SK-N-SH (cell line): ENCODE results near the gene VSIG10L. TPM values are rescaled to one million over a fixed set of nuclear protein-coding genes. Genes with fewer than 3 reads are reported as not detected.

Experiments
- CTCF ChIA-PET: fragments of 300-600, 350-600 bp; formaldehyde crosslinking; extraction: SDS; loops from one replicate; lab custom pipeline; 2021; lab: Yijun Ruan, JAX
- POLR2A ChIA-PET: fragments of 350-600 bp; sonication (Branson Sonifier 250); formaldehyde crosslinking; extraction: SDS; loops from one replicate; lab custom pipeline; 2020; ENCODE audit warnings: antibody characterized with exemption, inconsistent platforms; lab: Yijun Ruan, JAX
- DNase-seq: peaks from one replicate; pipeline ENCODE4 v3.0.0; 2012
- H2AFZ ChIP-seq: fragments of 200-600 bp; sonication (generic); 2 replicates; pipeline ENCODE4 v1.8.1; 2016; ENCODE audit warnings: antibody characterized with exemption, mild to moderate bottlenecking, low read depth
- H3F3A ChIP-seq: fragments of 200-600 bp; sonication (generic); replicated peaks from 2 replicates; pipeline ENCODE3; 2016; ENCODE audit warnings: antibody characterized with exemption, mild to moderate bottlenecking; ENCODE audit not compliant: insufficient read depth
- H3K27ac ChIP-seq, 2 experiments: fragments of 200-500 bp in 1 of 2; fragments of 200-600 bp in 1 of 2; sonication (Bioruptor generic) in 1 of 2; sonication (generic), shearing (Covaris generic) in 1 of 2; 2 replicates each; pipeline versions ENCODE4 v1.5.1 to v1.6.1; 2014 to 2016; ENCODE audit warnings: low read depth in 2 of 2, inconsistent platforms in 1 of 2, low read length in 1 of 2, mild to moderate bottlenecking in 1 of 2, mixed read lengths in 1 of 2
- H3K27me3 ChIP-seq: fragments of 200-600 bp; sonication (generic), shearing (Covaris generic); 2 replicates; pipeline ENCODE4 v1.6.1; 2016; ENCODE audit warnings: mixed run types; ENCODE audit not compliant: insufficient read depth
- H3K36me3 ChIP-seq, 2 experiments: fragments of 200-500 bp in 1 of 2; fragments of 200-600 bp in 1 of 2; sonication (Bioruptor generic) in 1 of 2; sonication (generic) in 1 of 2; replicated peaks in 1 of 2; 2 replicates each; pipeline versions ENCODE3 to v1.5.1; 2014 to 2016; ENCODE audit warnings: low read length in 1 of 2, mild to moderate bottlenecking in 1 of 2; ENCODE audit not compliant: insufficient read depth in 2 of 2, control insufficient read depth in 1 of 2
- H3K4me1 ChIP-seq, 2 experiments: fragments of 200-500 bp in 1 of 2; fragments of 200-600 bp in 1 of 2; sonication (Bioruptor generic) in 1 of 2; sonication (generic), shearing (Covaris generic) in 1 of 2; 2 replicates each; pipeline versions ENCODE4 v1.5.1 to v1.6.1; 2014 to 2016; ENCODE audit warnings: low read depth in 1 of 2, low read length in 1 of 2, mixed run types in 1 of 2; ENCODE audit not compliant: insufficient read depth in 2 of 2, control insufficient read depth in 1 of 2
- H3K4me2 ChIP-seq: fragments of 200-600 bp; sonication (generic), shearing (Covaris generic); 2 replicates; pipeline ENCODE4 v1.6.1; 2017; ENCODE audit warnings: mixed run types
- H3K4me3 ChIP-seq, 2 experiments: fragments of 200-500 bp in 1 of 2; fragments of 200-600 bp in 1 of 2; sonication (Bioruptor generic) in 1 of 2; sonication (generic), shearing (Covaris generic) in 1 of 2; 2 replicates each; pipeline versions ENCODE4 v1.5.1 to v1.8.1; 2014 to 2016; ENCODE audit warnings: low read depth in 2 of 2, inconsistent platforms in 1 of 2, low read length in 1 of 2, mild to moderate bottlenecking in 1 of 2, mixed read lengths in 1 of 2, moderate library complexity in 1 of 2
- H3K79me2 ChIP-seq: fragments of 200-600 bp; sonication (generic); 2 replicates; pipeline ENCODE4 v1.8.1; 2017; ENCODE audit warnings: mild to moderate bottlenecking; ENCODE audit not compliant: insufficient read depth
- H3K9ac ChIP-seq: fragments of 200-600 bp; sonication (generic); 2 replicates; pipeline ENCODE4 v1.6.1; 2017; ENCODE audit warnings: mixed run types
- H3K9me2 ChIP-seq: fragments of 200-600 bp; sonication (generic); 2 replicates; pipeline ENCODE4 v1.6.1; 2017; ENCODE audit warnings: mixed run types
- H3K9me3 ChIP-seq: fragments of 200-600 bp; sonication (generic); 2 replicates; pipeline ENCODE4 v1.6.1; 2017; ENCODE audit warnings: mixed run types, mild to moderate bottlenecking, moderate library complexity
- H4K20me1 ChIP-seq: fragments of 200-600 bp; sonication (generic); 2 replicates; pipeline ENCODE4 v1.6.1; 2017; ENCODE audit warnings: mild to moderate bottlenecking, mixed run types; ENCODE audit not compliant: insufficient read depth
- ELF1 ChIP-seq: IDR thresholded peaks from 2 replicates; pipeline ENCODE4 v1.4.0; 2012
- EZH2phosphoT487 ChIP-seq: fragments of 200-600 bp; sonication (generic); IDR thresholded peaks from 2 replicates; pipeline ENCODE4 v1.6.1; 2017; ENCODE audit warnings: low read depth, mixed run types, mild to moderate bottlenecking, antibody characterized with exemption, moderate library complexity, borderline replicate concordance
- FOSL2 ChIP-seq: IDR thresholded peaks from 2 replicates; pipeline ENCODE4 v1.4.0; 2012; ENCODE audit warnings: low read depth, mild to moderate bottlenecking, moderate library complexity, borderline replicate concordance
- FOXM1 ChIP-seq: IDR thresholded peaks from 2 replicates; pipeline ENCODE4 v1.4.0; 2012; ENCODE audit warnings: low read depth, mild to moderate bottlenecking
- GABPA ChIP-seq: IDR thresholded peaks from 2 replicates; pipeline ENCODE4 v1.4.0; 2012; ENCODE audit warnings: low read depth, mild to moderate bottlenecking
- MXI1 ChIP-seq: IDR thresholded peaks from 2 replicates; pipeline ENCODE4 v1.6.1; 2012; ENCODE audit warnings: mild to moderate bottlenecking, low read depth, low read length, improper control_type of control experiment
- NFIC ChIP-seq: IDR thresholded peaks from 2 replicates; pipeline ENCODE4 v1.4.0; 2012; ENCODE audit warnings: borderline replicate concordance
- NRF1 ChIP-seq: IDR thresholded peaks from 2 replicates; pipeline ENCODE4 v1.6.1; 2012; ENCODE audit warnings: low read depth, mild to moderate bottlenecking, low read length
- RAD21 ChIP-seq: IDR thresholded peaks from 2 replicates; pipeline ENCODE4 v1.6.1; 2012; ENCODE audit warnings: mild to moderate bottlenecking, low read length
- RCOR1 ChIP-seq: fragments of 150-350 bp; IDR thresholded peaks from 2 replicates; pipeline ENCODE4 v1.6.1; 2017; ENCODE audit warnings: antibody characterized with exemption, low read length
- RFX5 ChIP-seq: IDR thresholded peaks from 2 replicates; pipeline ENCODE4 v1.6.1; 2012; ENCODE audit warnings: mild to moderate bottlenecking, improper control_type of control experiment, low read length
- RXRA ChIP-seq: IDR thresholded peaks from 2 replicates; pipeline ENCODE4 v1.4.0; 2012; ENCODE audit warnings: low read depth, mild to moderate bottlenecking, borderline replicate concordance
- SMC3 ChIP-seq: IDR thresholded peaks from 2 replicates; pipeline ENCODE4 v1.6.1; 2012; ENCODE audit warnings: low read depth, low read length, improper control_type of control experiment
- TAF1 ChIP-seq: IDR thresholded peaks from 2 replicates; pipeline ENCODE4 v1.6.1; 2012; ENCODE audit warnings: low read depth, mild to moderate bottlenecking, low read length, moderate library complexity, borderline replicate concordance
- TEAD4 ChIP-seq: IDR thresholded peaks from 2 replicates; pipeline ENCODE4 v1.4.0; 2012; ENCODE audit warnings: mild to moderate bottlenecking, borderline replicate concordance; ENCODE audit not compliant: insufficient read depth
- WGBS: methylation state at CpG from one replicate; pipeline ENCODE4 v1.1.6; 2017; ENCODE audit warnings: low lambda C conversion rate; 5-methylcytosine and 5-hydroxymethylcytosine counted together
- polyA plus RNA-seq, 3 experiments: library from polyadenylated mRNA; depleted of rRNA; stranded (reverse); fragments of >200 nt; gene quantifications; 2 replicates each; pipeline ENCODE4 v1.2.3, GENCODE V29; 2012
- TF ChIP-seq, protein P1 (sequence below): fragments of 150-350 bp; IDR thresholded peaks from 2 replicates; pipeline ENCODE4 v1.6.1; 2016; ENCODE audit warnings: mild to moderate bottlenecking, low read depth, low read length
- TF ChIP-seq, protein P2 (sequence below): IDR thresholded peaks from 2 replicates; pipeline ENCODE4; 2012
- TF ChIP-seq, protein P3 (sequence below): IDR thresholded peaks from 2 replicates; pipeline ENCODE4 v1.4.0; 2012; ENCODE audit warnings: low read depth, borderline replicate concordance
- TF ChIP-seq, protein P4 (sequence below): IDR thresholded peaks from 2 replicates; pipeline ENCODE4 v1.4.0; 2012; ENCODE audit warnings: low read depth, borderline replicate concordance
- TF ChIP-seq, protein P5 (sequence below): fragments of 150-350 bp; IDR thresholded peaks from 2 replicates; pipeline ENCODE4 v1.6.1; 2017; ENCODE audit warnings: antibody characterized with exemption, low read length, low read depth, borderline replicate concordance

The VSIG10L gene
- polyA plus RNA-seq, 1 of the 3 experiments (the other 2 are of a cell fraction), result 2.7 TPM

DNA sequence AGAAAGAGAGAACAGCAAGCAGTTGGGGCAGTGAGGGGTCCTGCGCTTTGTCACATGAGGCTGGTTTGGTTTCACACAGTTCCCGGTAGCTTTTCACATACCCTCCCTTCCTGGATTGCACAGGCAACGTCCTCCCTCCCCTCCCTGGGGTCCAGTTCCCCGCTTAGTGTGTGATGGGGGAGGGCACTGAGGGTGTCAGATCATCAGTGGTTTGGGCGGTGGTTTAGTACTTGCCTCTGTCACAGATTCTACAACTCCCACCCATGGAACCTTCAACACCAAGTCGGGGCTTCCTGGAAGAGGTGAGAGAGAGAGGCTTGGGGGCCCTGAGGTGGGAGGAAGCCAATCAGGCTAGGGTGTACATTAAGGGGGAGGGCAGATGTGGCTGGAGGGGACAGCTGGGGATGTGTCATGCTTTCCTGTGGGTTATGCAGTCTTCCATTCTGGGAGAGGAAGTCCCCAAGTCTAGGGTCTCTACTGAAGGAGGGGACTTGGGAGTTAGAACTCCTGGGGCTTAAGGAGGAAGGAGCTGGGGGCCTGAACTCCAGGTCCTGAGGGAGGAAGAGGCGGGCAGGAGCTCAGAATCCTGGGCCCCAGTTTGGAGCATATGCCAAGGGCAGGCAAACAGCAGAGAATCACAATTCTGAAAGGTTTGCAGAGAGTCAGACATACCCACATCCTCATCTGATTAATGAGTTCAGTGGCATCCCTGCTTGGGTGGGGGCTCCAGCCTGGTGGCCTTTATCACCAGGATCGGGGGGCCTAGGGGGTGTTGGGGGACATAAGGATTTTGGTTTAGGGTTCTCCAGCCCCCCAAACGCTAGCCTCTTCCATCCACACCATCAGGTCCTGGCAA lies 30.9 kb upstream of the VSIG10L start, which contains the start of gene NKG7:
Gene NKG7, minus strand, starts transcription at position 6 of the 856 bp plus-strand sequence. CDS start 119 bp downstream, outside the sequence.
- H3K27me3 ChIP-seq, result peaks cover 20% of the 10 kb centered on the region; the same call in 1 of the 2 replicates
- no peak within 1 kb of the TSS for H3K4me3 ChIP-seq
- no peak for TF ChIP-seq RAD21
- TF ChIP-seq GABPA, result no peak
- TF ChIP-seq SMC3, result no peak
- TF ChIP-seq NFIC, result no peak
- no peak for TF ChIP-seq TEAD4
- TF ChIP-seq RFX5, result no peak
- no peak for TF ChIP-seq RXRA
- no peak for TF ChIP-seq FOXM1
- no peak for TF ChIP-seq FOSL2
- no peak for TF ChIP-seq NRF1
- TF ChIP-seq, protein P1, sequence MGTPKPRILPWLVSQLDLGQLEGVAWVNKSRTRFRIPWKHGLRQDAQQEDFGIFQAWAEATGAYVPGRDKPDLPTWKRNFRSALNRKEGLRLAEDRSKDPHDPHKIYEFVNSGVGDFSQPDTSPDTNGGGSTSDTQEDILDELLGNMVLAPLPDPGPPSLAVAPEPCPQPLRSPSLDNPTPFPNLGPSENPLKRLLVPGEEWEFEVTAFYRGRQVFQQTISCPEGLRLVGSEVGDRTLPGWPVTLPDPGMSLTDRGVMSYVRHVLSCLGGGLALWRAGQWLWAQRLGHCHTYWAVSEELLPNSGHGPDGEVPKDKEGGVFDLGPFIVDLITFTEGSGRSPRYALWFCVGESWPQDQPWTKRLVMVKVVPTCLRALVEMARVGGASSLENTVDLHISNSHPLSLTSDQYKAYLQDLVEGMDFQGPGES, result no peak
- no peak for TF ChIP-seq RCOR1
- no peak for TF ChIP-seq EZH2phosphoT487
- TF ChIP-seq, protein P2, sequence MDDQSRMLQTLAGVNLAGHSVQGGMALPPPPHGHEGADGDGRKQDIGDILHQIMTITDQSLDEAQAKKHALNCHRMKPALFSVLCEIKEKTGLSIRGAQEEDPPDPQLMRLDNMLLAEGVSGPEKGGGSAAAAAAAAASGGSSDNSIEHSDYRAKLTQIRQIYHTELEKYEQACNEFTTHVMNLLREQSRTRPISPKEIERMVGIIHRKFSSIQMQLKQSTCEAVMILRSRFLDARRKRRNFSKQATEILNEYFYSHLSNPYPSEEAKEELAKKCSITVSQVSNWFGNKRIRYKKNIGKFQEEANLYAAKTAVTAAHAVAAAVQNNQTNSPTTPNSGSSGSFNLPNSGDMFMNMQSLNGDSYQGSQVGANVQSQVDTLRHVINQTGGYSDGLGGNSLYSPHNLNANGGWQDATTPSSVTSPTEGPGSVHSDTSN, result no peak
- TF ChIP-seq, protein P3, sequence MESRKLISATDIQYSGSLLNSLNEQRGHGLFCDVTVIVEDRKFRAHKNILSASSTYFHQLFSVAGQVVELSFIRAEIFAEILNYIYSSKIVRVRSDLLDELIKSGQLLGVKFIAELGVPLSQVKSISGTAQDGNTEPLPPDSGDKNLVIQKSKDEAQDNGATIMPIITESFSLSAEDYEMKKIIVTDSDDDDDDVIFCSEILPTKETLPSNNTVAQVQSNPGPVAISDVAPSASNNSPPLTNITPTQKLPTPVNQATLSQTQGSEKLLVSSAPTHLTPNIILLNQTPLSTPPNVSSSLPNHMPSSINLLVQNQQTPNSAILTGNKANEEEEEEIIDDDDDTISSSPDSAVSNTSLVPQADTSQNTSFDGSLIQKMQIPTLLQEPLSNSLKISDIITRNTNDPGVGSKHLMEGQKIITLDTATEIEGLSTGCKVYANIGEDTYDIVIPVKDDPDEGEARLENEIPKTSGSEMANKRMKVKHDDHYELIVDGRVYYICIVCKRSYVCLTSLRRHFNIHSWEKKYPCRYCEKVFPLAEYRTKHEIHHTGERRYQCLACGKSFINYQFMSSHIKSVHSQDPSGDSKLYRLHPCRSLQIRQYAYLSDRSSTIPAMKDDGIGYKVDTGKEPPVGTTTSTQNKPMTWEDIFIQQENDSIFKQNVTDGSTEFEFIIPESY, result no peak
- TF ChIP-seq, protein P4, sequence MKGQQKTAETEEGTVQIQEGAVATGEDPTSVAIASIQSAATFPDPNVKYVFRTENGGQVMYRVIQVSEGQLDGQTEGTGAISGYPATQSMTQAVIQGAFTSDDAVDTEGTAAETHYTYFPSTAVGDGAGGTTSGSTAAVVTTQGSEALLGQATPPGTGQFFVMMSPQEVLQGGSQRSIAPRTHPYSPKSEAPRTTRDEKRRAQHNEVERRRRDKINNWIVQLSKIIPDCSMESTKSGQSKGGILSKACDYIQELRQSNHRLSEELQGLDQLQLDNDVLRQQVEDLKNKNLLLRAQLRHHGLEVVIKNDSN, result no peak
- no peak for TF ChIP-seq MXI1
- no peak for TF ChIP-seq ELF1
- TF ChIP-seq, protein P5, sequence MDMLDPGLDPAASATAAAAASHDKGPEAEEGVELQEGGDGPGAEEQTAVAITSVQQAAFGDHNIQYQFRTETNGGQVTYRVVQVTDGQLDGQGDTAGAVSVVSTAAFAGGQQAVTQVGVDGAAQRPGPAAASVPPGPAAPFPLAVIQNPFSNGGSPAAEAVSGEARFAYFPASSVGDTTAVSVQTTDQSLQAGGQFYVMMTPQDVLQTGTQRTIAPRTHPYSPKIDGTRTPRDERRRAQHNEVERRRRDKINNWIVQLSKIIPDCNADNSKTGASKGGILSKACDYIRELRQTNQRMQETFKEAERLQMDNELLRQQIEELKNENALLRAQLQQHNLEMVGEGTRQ, result no peak
- TF ChIP-seq TAF1, result no peak
- TF ChIP-seq, all 33 proteins: peak for 0
- no peaks in the 10 kb centered on the region for H3K79me2 ChIP-seq
- H3K4me2 ChIP-seq, result no peak within 1 kb of the TSS
- H2AFZ ChIP-seq, result no peak within 1 kb of the TSS
- WGBS, result 30% methylated on average over 8 of the region's 9 CpGs
- H3K9me2 ChIP-seq, result no peaks in the 10 kb centered on the region
- no peaks in the 10 kb centered on the region for H3K36me3 ChIP-seq
- ChIA-PET CTCF (interaction anchor here (1.0 kb wide), 1 partner anchor 66 kb away, joined by 3 read pairs; no protein-coding TSS in a partner anchor), POLR2A (no interaction called here)
- no peak for DNase-seq
- no peaks in the 10 kb centered on the region for H4K20me1 ChIP-seq
- H3F3A ChIP-seq, result no peaks in the 10 kb centered on the region
- H3K4me1 ChIP-seq, result peaks cover 0 to 7% of the 10 kb centered on the region in 2 experiments; a peak in 1 of 4 replicates
- H3K9me3 ChIP-seq, result no peaks in the 10 kb centered on the region
- no peak within 1 kb of the TSS for H3K9ac ChIP-seq
- no peak within 1 kb of the TSS for H3K27ac ChIP-seq
